ENCODE measurements around the gene PHRF1.

Gene PHRF1

DNA sequence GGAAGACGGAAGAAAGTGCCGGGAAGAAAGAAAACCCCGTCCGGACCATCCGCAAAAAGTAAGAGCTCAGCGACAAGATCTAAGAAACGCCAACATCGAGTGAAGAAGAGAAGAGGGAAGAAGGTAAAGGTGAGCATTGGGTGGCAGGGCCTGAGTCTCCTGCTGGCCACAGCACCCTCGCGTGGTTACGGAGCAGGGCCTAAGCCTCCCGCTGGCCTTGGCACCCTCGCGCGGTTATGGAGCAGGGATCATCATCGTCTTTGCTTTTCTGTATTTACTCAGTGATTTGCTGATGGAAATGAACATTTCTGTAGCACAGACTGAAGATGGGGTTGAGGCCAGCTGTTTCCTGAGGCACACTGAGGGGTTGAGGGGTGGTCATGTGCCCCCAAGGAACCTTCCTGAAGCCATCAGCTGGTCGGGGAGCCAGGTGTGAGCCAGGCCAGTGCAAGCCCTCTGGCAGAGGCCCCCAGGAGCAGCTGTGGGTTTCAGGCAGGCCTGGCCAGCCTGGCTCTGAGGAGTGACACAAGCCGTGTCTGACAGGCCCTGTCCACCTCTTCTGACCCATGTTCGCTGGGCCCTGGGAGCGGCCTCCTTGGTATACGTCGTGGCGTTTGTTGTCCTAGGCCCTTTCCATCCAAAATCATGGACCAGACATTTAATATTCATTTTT is 25.4 kb downstream of the PHRF1 start:
- no peak for DNase-seq (ENCODE audit: low spot score)

DNA sequence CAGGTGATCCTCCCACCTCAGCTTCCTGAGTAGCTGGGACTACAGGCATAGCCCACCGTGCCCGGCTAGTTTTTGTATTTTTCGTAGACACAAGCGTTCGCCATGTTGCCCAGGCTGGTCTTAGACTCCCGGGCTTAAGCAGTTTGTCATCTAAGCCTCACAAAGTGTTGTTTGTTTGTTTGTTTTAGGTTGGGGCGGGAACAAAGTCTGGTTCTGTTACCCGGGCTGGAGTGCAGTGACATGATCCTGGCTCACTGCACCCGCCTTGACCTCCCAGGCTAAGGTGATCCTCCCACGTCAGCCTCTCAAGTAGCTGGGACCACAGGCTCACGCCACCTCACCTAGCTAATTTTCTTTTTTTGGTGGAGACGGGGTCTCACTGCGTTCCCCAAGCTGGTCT is 26.9 kb downstream of the PHRF1 start:
- DNase-seq (ENCODE audit: low spot score): no peak

DNA sequence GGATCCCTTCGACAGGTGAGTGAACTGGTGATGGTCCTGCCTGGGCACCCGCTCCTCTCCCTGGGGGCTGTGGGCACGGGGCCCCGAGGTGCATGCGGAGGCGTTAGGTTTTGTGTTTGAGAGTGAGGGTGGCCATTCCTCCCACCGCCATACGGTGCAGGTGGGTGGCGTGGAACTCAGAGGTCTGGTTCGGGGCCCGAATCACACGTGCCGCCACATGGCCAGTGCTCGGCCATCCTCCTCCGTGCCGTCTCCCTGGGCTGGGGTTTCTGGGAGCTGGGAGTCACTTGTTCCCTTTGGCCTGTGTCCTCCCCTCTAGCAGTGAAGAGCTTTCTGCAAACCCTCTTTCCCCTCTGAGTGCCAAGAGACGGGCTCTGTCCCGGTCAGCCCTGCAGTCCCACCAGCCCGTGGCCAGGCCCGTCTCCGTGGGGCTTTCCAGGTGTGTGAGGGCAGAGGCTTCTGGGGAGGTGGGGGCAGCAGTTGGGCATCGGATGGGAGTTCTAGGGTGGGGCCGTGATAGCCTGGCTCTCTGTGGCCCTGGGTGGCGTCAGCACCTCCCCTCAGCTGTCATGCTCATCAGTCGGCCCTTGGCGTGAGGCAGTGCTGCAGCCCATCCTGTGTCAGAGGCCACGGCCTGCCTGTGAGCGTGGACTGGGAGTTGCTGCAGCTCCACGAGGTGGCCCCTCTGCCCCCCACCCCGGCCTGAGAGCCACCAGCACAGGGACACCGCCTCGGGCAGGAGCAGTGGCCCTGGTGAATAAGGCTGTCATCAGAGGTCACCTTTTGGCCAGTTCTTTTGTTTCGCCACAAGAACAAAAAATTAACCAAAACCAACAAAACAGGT is 29.2 kb downstream of the PHRF1 start:
- DNase-seq (ENCODE audit: low spot score): no peak

DNA sequence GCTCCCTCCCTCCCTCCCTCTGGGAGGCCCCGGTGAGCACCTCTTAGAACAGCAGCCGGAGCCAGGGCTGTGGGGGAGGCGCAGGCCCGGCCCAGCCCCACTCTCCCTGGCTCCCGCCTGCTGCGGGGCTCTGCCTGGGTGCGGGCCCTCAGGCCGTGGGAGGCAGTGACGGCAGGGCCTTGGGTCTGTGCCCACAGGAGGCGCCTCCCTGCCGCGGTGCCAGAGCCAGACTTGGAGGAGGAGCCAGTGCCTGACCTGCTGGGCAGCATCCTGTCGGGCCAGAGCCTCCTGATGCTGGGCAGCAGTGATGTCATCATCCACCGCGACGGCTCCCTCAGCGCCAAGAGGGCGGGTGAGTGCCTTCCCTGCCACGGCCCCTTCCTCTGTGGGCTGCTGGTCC is 30.0 kb downstream of the PHRF1 start:
- DNase-seq (ENCODE audit: low spot score): no peak

DNA sequence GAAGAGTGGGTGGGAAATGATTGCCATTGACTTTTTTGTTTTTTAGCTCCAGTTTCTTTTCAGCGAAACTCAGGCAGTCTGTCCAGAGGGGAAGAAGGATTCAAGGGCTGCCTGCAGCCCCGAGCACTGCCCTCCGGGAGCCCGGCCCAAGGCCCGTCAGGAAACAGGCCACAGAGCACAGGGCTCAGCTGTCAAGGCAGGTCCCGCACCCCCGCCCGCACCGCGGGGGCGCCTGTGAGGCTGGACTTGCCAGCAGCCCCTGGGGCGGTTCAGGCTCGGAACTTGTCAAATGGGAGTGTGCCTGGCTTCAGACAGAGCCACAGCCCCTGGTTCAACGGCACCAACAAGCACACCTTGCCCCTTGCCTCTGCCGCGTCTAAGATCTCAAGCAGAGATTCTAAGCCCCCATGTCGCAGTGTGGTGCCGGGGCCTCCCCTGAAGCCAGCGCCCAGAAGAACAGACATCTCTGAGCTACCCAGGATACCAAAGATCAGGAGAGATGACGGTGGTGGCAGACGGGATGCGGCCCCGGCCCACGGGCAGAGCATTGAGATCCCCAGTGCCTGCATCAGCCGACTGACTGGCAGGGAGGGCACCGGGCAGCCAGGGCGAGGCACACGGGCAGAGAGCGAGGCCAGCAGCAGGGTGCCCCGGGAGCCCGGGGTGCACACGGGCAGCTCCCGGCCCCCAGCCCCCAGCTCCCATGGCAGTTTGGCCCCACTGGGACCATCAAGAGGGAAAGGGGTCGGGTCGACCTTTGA is 30.9 kb downstream of the PHRF1 start:
- no peak for DNase-seq (ENCODE audit: low spot score)

DNA sequence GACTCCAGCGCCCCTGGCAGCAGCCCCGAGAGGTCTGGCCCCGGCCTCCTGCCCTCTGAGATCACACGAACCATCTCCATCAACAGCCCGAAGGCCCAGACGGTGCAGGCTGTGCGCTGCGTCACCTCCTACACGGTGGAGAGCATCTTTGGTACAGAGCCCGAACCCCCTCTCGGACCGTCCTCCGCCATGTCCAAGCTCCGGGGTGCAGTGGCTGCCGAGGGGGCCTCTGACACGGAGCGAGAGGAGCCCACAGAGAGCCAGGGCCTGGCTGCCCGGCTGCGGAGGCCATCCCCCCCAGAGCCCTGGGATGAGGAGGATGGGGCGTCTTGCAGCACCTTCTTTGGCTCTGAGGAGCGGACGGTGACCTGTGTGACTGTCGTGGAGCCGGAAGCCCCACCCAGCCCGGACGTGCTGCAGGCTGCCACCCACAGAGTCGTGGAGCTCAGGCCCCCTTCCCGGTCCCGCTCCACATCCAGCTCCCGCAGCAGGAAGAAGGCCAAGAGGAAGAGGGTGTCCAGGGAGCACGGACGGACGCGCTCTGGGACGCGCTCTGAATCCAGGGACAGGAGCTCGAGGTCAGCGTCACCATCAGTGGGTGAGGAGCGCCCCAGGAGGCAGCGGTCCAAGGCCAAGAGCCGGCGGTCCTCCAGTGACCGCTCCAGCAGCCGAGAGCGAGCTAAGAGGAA is 31.8 kb downstream of the PHRF1 start:
- DNase-seq (ENCODE audit: low spot score): no peak

DNA sequence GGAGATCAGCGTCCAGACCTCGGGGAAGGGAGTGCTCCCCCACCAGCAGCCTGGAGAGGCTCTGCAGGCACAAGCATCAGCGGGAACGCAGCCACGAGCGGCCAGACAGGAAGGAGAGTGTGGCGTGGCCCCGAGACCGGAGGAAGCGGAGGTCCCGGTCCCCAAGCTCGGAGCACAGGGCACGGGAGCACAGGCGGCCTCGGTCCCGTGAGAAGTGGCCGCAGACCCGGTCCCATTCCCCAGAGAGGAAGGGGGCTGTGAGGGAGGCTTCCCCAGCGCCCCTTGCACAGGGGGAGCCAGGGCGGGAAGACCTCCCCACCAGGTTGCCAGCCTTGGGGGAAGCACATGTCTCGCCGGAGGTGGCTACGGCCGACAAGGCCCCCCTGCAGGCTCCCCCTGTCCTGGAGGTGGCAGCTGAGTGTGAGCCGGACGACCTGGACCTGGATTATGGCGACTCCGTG is 32.6 kb downstream of the PHRF1 start:
- no peak for DNase-seq (ENCODE audit: low spot score)

DNA sequence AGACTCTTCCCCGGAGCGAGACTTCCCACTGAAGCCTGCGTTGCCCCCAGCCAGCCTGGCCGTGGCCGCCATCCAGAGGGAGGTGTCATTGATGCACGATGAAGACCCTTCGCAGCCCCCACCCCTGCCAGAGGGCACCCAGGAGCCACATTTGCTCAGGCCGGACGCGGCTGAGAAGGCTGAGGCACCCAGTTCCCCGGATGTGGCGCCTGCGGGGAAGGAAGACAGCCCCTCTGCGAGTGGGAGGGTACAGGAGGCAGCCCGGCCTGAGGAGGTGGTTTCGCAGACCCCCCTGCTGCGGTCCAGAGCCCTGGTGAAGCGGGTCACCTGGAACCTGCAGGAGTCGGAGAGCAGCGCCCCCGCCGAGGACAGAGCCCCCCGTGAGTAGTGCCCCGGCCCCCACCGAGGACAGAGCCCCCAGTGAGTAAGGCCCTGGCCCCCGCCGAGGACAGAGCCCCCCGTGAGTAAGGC is 33.1 kb downstream of the PHRF1 start:
- DNase-seq (ENCODE audit: low spot score): no peak

DNA sequence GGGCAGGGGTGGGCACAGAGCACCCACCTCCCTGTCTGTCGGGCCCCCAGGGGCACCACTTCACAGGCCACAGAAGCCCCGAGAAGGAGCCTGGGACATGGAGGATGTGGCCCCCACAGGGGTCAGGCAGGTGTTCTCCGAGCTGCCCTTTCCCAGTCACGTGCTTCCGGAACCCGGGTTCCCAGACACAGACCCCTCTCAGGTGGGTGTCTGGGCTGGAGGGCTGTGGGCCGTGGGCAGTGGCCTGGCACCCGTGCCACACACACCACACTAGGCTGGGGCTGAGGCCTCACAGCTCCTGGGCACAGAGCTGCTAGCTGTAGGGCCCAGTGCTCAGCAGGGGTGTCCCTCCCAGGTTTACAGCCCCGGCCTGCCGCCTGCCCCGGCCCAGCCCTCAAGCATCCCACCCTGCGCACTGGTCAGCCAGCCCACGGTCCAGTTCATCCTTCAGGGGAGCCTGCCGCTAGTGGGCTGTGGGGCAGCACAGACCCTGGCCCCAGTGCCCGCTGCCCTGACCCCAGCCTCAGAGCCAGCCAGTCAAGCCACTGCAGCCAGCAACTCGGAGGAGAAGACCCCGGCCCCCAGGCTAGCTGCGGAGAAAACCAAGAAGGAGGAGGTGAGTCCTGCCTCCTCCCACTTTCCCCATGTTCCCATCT is 34.0 kb downstream of the PHRF1 start:
- DNase-seq (ENCODE audit: low spot score): no peak

DNA sequence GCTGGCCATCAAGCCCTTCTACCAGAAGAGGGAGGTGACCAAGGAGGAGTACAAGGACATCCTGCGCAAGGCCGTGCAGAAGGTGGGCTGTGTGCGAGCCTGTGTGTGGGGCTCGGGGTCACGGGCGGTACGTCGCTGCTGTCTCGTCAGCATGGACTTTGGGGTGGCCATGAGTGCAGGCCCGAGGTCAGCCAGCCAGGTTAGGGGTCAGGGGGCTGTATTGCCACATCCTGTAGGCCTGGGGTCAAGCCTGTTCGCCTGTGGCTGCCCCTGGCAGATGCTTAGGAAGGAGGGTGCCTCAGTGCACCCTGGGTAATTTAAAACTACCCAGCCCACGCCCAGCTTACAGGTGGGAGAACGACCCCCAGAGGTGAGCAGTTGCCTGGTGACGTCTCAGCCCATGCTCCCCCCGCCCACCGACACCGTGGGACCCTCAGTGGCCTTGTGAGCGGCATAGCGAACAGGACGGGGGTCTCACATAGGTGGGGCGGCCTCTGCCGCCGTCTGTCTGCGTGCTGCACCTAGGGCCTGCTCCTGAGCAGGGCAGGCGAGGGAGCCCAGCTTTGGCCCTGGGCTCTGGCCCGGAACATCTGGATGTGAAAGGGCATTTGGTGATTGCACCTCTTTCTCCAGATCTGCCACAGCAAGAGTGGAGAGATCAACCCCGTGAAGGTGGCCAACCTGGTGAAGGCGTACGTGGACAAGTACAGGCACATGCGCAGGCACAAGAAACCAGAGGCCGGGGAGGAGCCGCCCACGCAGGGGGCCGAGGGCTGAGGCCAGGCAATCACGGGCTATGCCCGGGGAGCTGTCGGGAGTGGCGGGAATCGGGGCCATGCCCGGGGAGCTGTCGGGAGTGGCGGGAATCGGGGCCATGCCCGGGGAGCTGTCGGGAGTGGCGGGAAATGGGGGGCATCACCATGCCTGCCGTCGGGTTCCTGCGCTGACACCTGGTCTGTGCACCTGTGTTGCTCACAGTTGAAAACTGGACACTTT is 35.0 kb downstream of the PHRF1 start:
- DNase-seq (ENCODE audit: low spot score): no peak

DNA sequence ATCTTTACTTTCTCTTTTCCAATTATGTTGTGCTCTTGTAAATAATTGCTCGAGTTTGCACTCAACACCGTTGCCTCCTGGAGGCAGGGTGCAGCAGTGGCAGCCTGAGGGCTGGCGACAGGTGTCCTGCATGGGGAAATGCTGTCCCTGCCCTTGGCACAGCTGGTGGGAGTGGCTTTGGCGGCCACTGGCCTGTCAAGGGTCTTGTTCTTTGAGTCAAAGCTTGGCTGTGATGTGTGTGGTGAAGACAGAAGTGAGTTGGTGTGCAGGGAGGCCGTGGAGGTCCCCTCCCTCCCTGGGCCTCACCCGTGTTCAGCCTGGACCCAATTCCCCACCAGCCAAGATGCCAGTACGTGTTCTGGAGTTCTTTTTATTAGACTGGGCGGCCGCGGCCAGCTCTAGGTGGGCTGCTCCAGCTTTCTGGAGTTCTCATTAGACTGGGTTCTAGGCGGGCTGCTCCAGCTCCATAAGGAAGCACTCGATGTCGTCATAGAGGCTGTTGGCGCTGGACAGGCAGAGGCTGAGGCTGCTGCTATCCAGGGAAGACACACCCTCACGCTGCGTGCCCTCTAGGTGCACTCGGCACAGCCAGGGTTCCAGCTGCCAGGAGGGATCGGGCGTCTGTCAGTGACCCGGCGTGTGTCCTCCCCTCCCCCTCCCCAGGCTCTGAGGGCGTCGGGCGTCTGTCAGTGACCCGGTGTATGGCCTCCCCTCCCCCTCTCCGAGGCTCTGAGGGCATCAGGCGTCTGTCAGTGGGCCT is 36.1 kb downstream of the PHRF1 start:
- peak; percentile 72 for DNase-seq (ENCODE audit: low spot score)

DNA sequence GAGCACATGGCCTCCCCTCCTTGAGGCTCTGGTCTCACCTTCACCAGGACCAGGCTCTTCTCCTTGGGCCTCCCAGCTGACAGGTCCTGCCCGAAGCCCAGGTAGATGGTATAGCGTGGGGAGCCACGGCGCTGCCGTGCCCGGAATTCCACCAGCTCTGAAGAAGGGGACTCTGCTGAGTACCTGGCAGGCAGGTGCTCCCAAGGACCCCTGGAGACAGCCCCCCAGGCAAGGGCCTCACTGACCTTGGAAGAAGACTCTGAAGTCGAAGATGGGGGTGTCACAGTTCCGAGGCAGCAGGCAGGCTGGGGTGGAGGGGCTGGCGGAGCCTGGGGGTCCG is 36.7 kb downstream of the PHRF1 start:
- no peak for DNase-seq (ENCODE audit: low spot score)

DNA sequence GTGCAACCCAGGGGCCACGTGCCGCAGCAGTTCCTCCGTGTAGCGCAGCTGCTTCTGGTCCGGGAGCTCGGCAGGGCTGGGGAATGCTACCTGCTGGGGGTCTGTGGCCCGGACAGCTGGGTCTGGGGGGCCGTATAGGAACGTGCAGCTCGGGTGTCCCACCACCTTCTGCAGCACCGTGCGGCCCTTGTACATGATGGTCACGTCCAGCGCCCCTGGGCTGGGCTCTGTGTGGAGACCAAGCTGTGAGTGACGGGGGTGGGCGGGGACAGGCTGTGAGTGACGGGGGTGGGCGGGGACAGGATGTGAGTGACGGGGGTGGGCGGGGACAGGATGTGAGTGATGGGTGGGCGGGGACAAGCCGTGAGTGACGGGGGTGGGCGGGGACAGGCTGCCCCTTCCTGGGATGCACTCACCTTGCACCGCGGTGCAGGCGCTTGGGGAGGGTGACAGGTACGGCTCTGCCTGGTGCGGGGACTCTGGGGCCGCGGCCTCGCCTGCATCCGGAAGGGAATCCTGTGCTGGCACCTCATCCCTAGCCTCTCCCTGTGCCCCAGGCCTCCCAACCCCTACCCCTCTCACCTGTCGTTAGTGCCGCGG is 37.2 kb downstream of the PHRF1 start:
- peak; percentile 52 for DNase-seq (ENCODE audit: low spot score)

DNA sequence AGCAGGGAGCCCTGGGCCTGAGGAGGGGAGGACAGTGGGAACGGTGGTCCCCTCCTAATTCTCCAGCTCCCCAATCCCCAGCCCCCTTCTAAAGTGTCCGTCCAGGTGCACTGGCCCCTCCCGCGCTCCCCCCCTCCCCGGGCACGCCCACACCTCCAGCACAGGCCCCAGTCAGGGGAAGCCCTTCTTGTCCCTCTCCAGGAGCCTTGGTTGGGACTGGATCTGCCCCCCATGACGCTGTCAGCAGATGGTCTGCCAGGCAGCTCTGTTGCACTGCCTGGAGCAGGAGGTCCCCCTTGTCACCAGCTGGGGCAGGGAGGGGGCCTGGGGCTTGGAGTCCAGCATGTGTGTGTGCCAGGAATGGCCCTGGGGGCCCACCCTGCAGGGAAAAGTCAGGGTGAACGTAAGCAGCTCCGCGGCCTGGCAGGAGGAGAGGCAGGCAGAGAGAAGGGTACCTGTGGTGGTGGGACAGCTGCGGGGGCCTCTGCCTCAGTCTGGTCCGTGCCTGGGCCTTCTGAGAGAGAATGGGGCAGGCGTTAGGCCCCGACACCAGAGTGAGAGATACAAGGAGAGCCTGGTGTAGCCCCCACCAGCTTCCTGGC is 37.9 kb downstream of the PHRF1 start:
- peak; percentile 34 for DNase-seq (ENCODE audit: low spot score)

DNA sequence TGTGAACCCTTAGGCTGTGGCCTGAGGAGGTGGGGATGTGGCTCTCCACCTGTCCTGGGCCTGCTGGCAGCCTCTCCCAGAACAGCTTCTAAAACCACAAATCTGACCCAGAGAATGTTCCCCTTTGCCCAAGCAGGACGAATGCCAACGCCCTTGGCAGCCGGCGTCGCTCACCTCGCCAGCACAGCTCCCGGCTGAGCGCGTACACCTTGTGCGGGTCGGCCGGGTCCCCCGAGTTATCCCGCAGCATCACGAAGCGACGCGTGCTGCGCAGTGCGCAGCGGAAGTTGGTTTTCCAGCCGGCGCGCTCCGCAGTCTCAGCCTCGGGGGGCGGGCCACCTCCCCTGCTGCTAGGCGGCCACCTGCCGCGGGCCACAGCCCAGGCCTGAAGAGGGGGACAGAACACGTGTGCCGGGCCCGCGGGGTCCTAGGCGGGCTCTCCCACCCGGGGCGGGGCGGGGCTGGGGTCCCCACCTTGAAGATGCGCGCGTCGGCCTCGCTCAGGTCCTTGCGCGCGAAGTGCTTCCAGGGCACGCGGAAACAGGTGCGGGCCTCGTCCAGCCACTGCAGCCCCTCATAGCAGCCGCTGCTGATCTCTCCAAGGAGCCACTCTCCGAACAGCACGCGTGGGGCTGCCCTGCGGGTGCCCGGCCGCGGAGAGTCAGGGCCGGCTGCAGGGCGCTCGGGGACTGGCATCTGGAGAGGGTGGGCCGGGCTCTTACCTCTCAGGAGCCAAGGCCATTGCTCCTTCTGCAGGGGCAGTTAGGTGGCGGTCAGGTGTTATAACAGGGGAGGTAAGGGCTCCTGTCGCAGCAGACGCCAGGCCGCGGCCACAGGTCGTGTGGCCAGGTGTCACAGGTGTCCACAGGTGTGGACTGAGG is 38.6 kb downstream of the PHRF1 start:
- DNase-seq (ENCODE audit: low spot score): no peak

DNA sequence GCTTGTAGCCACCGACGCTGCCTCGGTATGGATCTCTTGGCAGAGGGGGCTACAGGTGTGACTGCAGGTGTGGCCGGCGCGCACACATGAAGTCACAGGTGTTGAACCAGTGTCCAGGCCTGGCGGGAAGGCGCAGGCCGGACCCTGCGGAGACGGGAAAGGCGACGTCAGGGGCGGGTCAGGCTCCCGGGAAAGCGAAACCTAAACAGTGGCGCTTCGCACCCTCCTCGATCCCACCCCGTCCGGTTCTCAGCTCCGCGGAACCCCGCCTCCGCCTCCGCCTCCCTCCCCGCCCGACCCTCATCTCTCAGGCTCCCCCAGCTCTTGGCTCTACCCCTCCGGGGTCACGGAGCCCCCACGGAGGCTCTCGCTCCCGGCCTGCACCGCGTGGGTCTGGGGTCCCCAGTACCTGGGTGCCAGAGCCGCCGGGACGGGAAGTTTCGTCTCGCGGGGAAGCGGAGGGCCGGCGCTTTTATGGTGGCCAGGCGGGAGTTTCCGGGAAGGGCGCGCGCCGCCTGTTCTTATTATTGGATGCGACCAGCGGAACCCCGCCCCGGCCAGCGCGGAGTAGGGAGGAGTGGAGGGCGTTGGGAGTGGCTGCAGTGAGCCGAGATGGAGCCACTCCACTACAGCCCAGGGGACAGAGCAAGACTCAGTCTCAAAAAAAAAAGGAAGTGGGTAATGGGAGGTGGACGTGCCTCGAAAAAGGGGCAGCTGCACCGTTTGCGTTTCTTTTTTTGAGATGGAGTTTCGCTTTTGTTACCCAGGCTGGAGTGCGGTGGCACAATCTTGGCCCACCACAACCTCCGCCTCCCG is 39.4 kb downstream of the PHRF1 start, which contains the start of gene IRF7:
TSS of gene IRF7 (minus strand) at position 447 of the 816 bp plus-strand sequence. CDS start 586 bp downstream, outside the sequence.
- DNase-seq (ENCODE audit: low spot score): peak; percentile 91
